SKM-1 treated with dmso at 0.1 percent for 144 hours (cell line): ENCODE data around the gene ANKRD11.
"Not testable (repeated sequence)": the region's sequence is repeated elsewhere in the genome, so short reads cannot be mapped to it uniquely, and the experiment has no call there.

Source experiments
- DNase-seq: peaks from one replicate; lab custom pipeline; 2025; ENCODE audit not compliant: unreplicated experiment; lab: John Stamatoyannopoulos, UW

Gene ANKRD11

GRCh38 chr16:89248196-89248982 is 242.0 kb downstream of the ANKRD11 start:
- DNase-seq: no peak

- not testable (repeated sequence) for DNase-seq
Observed at GRCh38 chr16:89247734-89248075, 242.7 kb downstream of the ANKRD11 start.

GRCh38 chr16:89246903-89247733 is 243.2 kb downstream of the ANKRD11 start:
- DNase-seq: peak; percentile 75

- no peak for DNase-seq
Observed at GRCh38 chr16:89246383-89246902, 243.9 kb downstream of the ANKRD11 start.

GRCh38 chr16:89244754-89245153 is 245.6 kb downstream of the ANKRD11 start:
- DNase-seq: no peak

GRCh38 chr16:89244264-89244663 is 246.1 kb downstream of the ANKRD11 start:
- DNase-seq: not testable (repeated sequence)

- no peak for DNase-seq
Observed at GRCh38 chr16:89243664-89244063, 246.7 kb downstream of the ANKRD11 start.

GRCh38 chr16:89242795-89243200 is 247.6 kb downstream of the ANKRD11 start:
- DNase-seq: no peak

- DNase-seq: peak; percentile 87
Observed at GRCh38 chr16:89241187-89242007, 249.0 kb downstream of the ANKRD11 start.

- no peak for DNase-seq
Observed at GRCh38 chr16:89237733-89238132, 252.6 kb downstream of the ANKRD11 start.

- peak; percentile 76 for DNase-seq
Observed at GRCh38 chr16:89233678-89234490, 256.5 kb downstream of the ANKRD11 start.

- DNase-seq: no peak
Observed at GRCh38 chr16:89232107-89232506, 258.3 kb downstream of the ANKRD11 start.

GRCh38 chr16:89230255-89230654 is 260.1 kb downstream of the ANKRD11 start:
- no peak for DNase-seq

- no peak for DNase-seq
Observed at GRCh38 chr16:89224665-89225064, 265.7 kb downstream of the ANKRD11 start.

- no peak for DNase-seq
Observed at GRCh38 chr16:89222931-89223330, 267.4 kb downstream of the ANKRD11 start.

- DNase-seq: no peak
Observed at GRCh38 chr16:89221604-89222003, 268.8 kb downstream of the ANKRD11 start.

- DNase-seq: no peak
Observed at GRCh38 chr16:89219365-89219764, 271.0 kb downstream of the ANKRD11 start.
